Esophagus muscularis mucosa (tissue), 3 donors: ENCODE measurements around the gene ZNF516.

Source experiments
- CTCF ChIP-seq, 3 experiments: fragments of 200-600 bp in 2 of 3; fragments of 450-650 bp in 1 of 3; sonication (generic) in 2 of 3; IDR thresholded peaks; one replicate each; pipeline ENCODE4 v1.5.1; 2017 to 2019; ENCODE audit warnings: antibody characterized with exemption in 3 of 3, mild to moderate bottlenecking in 2 of 3, moderate library complexity in 1 of 3
- POLR2A ChIP-seq: fragments of 450-650 bp; IDR thresholded peaks from one replicate; pipeline ENCODE4 v1.6.1; 2017; ENCODE audit warnings: antibody characterized with exemption, moderate library complexity, mild to moderate bottlenecking, low read depth

GRCh38 chr18:76436342-76436741 is 58.7 kb downstream of the ZNF516 start:
- no peak for TF ChIP-seq CTCF (IDR thresholded peaks at IDR 0.05)
- TF ChIP-seq POLR2A = no peak
